Fibroblast of lung (primary cell): ENCODE results near the gene GPR180. TPM values are rescaled to one million over a fixed set of nuclear protein-coding genes. Genes with fewer than 3 reads are reported as not detected.
"Not testable (repeated sequence)": the region's sequence is repeated elsewhere in the genome, so short reads cannot be mapped to it uniquely, and the experiment has no call there.

ENCODE experiments used
- DNase-seq, 2 donors: peaks; one replicate each; pipeline versions ENCODE4 v3.0.0 to v3.0.0-alpha.2; 2010; ENCODE audit warnings: low read depth in 2 of 2
- H2AFZ ChIP-seq: 2 replicates; pipeline ENCODE4 v1.5.1; 2012; ENCODE audit warnings: low read length, control low read depth, inconsistent platforms
- H3K27ac ChIP-seq: 2 replicates; pipeline ENCODE4 v1.5.1; 2011; ENCODE audit warnings: low read length, control low read depth; ENCODE audit not compliant: insufficient read depth
- H3K27me3 ChIP-seq: 2 replicates; pipeline ENCODE4 v1.5.1; 2011; ENCODE audit warnings: mild to moderate bottlenecking, low read length; ENCODE audit not compliant: control insufficient read depth, insufficient read depth
- H3K36me3 ChIP-seq: 2 replicates; pipeline ENCODE4 v1.5.1; 2011; ENCODE audit warnings: low read length; ENCODE audit not compliant: control insufficient read depth, insufficient read depth
- H3K4me1 ChIP-seq: 2 replicates; pipeline ENCODE4 v1.5.1; 2011; ENCODE audit warnings: low read length; ENCODE audit not compliant: control insufficient read depth, insufficient read depth; ENCODE audit errors: extremely low read depth
- H3K4me2 ChIP-seq: 2 replicates; pipeline ENCODE4 v1.5.1; 2011; ENCODE audit warnings: low read length, control low read depth; ENCODE audit not compliant: insufficient read depth; ENCODE audit errors: extremely low read depth
- H3K4me3 ChIP-seq, 4 experiments: fragments of 200-600 bp in 1 of 4; sonication (generic) in 1 of 4; replicated peaks in 1 of 4; 2 replicates each; pipeline ENCODE4 v1.5.1; 2011 to 2016; ENCODE audit warnings: low read length in 4 of 4, low read depth in 3 of 4, mild to moderate bottlenecking in 3 of 4, control low read depth in 2 of 4, inconsistent platforms in 1 of 4, mixed read lengths in 1 of 4; ENCODE audit not compliant: insufficient read depth in 1 of 4; ENCODE audit errors: control extremely low read depth in 1 of 4
- H3K79me2 ChIP-seq: 2 replicates; pipeline ENCODE4 v1.5.1; 2012; ENCODE audit warnings: mild to moderate bottlenecking, low read length, inconsistent platforms; ENCODE audit not compliant: control insufficient read depth, insufficient read depth
- H3K9ac ChIP-seq: 2 replicates; pipeline ENCODE4 v1.5.1; 2011; ENCODE audit warnings: mild to moderate bottlenecking, low read length, control low read depth; ENCODE audit not compliant: insufficient read depth
- H3K9me3 ChIP-seq: 2 replicates; pipeline ENCODE4 v1.5.1; 2012; ENCODE audit warnings: low read depth, low read length; ENCODE audit not compliant: control insufficient read depth, insufficient read depth
- H4K20me1 ChIP-seq: 2 replicates; pipeline ENCODE4 v1.5.1; 2011; ENCODE audit warnings: low read length; ENCODE audit not compliant: control insufficient read depth, insufficient read depth; ENCODE audit errors: extremely low read depth
- EZH2 ChIP-seq: IDR thresholded peaks from 2 replicates; pipeline ENCODE4 v1.5.1; 2012; ENCODE audit warnings: low read length, control low read depth, mild to moderate bottlenecking; ENCODE audit errors: missing control alignments
- polyA plus RNA-seq, 2 donors: library from polyadenylated mRNA; depleted of rRNA in 1 of 2; stranded (reverse) in 1 of 2; unstranded in 1 of 2; fragments of >200 nt; gene quantifications; 2 replicates each; pipeline ENCODE4 v1.2.1, GENCODE V29; 2011 to 2012; ENCODE audit warnings: missing spikeins in 1 of 2
- total RNA-seq: library from RNA; depleted of rRNA; stranded (reverse); fragments of >200 nt; gene quantifications from 2 replicates; pipeline ENCODE4 v1.2.1, GENCODE V29; 2014
- TF ChIP-seq, protein P1 (sequence below), 2 donors: IDR thresholded peaks in 1 of 2; conservative IDR thresholded peaks in 1 of 2; 1 replicate in 1 of 2; 2 replicates in 1 of 2; pipeline ENCODE4 v1.5.1; 2011 to 2012; ENCODE audit warnings: low read length in 2 of 2, control low read depth in 1 of 2, inconsistent platforms in 1 of 2, low read depth in 1 of 2, mild to moderate bottlenecking in 1 of 2

The GPR180 gene
- total and polyA plus RNA-seq, 2 donors (not counting 1 experiment from before 2014, with no cell fraction given), result 9.0 to 12.1 TPM

DNA sequence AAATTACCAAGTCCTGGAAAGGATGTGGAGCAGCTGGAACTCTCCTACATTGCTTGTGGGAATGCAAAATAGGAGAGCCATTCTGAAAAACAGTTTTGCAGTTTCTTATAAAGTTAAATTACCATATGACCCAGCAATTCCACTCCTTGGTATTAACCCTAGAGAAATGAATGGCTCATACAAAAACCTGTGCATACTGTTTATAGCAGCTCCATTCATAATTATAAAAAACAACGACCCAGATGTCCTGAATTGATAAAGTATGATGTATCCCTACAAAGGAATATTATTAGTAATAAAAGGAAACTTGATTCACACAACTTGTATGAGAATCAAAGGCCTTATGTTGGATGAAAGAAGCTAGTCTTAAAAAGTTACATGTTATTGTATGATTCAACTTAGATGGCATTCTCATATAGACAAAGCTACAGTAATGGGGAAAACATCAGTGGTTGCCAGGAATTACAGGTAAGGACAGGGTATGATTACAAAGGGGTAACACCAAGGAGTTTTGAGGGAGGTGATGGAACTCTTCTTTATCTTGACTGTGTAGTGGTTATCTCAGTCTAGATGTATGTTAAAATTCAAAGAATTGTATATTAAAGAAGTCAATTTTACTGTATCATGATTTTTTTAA, 35.4 kb downstream of the GPR180 start:
- no peaks in the 10 kb centered on the region for H3K36me3 ChIP-seq
- TF ChIP-seq, protein P1, sequence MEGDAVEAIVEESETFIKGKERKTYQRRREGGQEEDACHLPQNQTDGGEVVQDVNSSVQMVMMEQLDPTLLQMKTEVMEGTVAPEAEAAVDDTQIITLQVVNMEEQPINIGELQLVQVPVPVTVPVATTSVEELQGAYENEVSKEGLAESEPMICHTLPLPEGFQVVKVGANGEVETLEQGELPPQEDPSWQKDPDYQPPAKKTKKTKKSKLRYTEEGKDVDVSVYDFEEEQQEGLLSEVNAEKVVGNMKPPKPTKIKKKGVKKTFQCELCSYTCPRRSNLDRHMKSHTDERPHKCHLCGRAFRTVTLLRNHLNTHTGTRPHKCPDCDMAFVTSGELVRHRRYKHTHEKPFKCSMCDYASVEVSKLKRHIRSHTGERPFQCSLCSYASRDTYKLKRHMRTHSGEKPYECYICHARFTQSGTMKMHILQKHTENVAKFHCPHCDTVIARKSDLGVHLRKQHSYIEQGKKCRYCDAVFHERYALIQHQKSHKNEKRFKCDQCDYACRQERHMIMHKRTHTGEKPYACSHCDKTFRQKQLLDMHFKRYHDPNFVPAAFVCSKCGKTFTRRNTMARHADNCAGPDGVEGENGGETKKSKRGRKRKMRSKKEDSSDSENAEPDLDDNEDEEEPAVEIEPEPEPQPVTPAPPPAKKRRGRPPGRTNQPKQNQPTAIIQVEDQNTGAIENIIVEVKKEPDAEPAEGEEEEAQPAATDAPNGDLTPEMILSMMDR (conservative IDR thresholded peaks at IDR 0.05 in 1 of 2, IDR thresholded peaks at IDR 0.05 in 1 of 2; ENCODE audit: low read depth in 1 of 2, low read length in 2 of 2), result no peak
- no peak for TF ChIP-seq EZH2
- no peak overlapping the region for H3K27ac ChIP-seq
- H3K9ac ChIP-seq, result no peak overlapping the region
- no peaks in the 10 kb centered on the region for H3K79me2 ChIP-seq
- DNase-seq, result no peak
- no peaks in the 10 kb centered on the region for H3K27me3 ChIP-seq
- H3K4me1 ChIP-seq, result peaks cover 5% of the 10 kb centered on the region
- no peaks in the 10 kb centered on the region for H4K20me1 ChIP-seq
- no peak overlapping the region for H3K4me2 ChIP-seq
- H2AFZ ChIP-seq, result no peak overlapping the region
- H3K4me3 ChIP-seq, result no peak overlapping the region
- H3K9me3 ChIP-seq, result no peaks in the 10 kb centered on the region

DNA sequence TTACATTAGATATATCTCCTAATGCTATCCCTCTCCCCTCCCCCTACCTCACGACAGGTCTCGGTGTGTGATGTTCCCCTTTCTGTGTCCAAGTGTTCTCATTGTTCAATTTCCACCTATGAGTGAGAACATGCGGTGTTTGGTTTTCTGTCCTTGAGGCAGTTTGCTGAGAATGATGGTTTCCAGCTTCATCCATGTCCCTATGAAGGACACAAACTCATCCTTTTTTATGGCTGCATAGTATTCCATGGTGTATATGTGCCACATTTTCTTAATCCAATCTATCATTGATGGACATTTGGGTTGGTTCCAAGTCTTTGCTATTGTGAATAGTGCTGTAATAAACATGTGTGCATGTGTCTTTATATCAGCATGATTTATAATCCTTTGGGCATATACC, 36.0 kb downstream of the GPR180 start:
- not testable (repeated sequence) for H4K20me1 ChIP-seq, H3K36me3 ChIP-seq, H3K4me3 ChIP-seq, H3K4me1 ChIP-seq, H3K27ac ChIP-seq, H2AFZ ChIP-seq, H3K9me3 ChIP-seq, H3K9ac ChIP-seq, H3K27me3 ChIP-seq, H3K79me2 ChIP-seq, H3K4me2 ChIP-seq, DNase-seq

DNA sequence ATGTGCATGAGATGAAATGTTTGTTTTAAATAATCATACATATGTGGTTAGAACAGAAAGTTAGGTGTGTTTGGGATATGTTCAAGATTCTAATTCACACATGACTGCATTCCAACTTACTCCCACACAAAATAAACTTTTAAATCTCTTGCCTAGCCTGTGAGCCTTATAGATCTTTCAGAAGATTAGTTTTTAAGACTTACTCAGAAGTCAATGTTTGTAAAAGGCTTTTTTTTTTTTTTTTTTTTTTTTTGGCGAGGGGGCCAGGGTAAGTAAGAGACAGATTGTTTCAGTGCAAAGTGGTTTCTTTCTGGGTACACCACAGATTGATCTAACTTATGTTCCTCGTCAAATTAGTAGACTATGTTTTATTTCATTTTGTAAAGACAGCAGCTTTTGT, 39.1 kb downstream of the GPR180 start:
- Histone ChIP-seq H3K9ac (no peak overlapping the region), H3K79me2 (no peaks in the 10 kb centered on the region), H3K4me2 (no peak overlapping the region)

DNA sequence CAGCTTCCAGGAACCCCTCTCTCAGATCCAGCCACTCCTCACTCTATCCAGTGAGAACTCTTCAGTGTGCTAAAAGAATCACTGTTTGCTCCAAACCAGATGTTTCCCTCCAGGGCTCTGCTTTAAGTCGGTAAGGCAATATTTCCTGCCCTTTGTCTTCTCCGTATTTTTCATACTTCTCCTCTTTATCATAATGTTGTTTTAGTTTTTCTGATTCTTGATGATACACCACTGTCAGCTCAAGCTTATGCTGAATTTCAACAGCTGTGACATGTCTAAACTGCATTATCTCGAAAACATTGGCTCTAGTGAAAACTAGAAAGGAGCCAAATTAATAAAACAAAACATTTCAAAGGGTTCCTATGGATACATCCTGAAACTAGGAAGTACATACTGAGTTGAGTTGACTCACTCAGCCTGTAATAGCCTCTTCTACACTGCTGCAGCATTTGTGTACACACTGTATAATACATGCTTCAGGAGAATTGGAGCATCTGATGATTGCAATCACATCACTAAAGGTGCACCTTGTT, 39.8 kb downstream of the GPR180 start:
- Histone ChIP-seq H3K27me3 (no peaks in the 10 kb centered on the region), H3K36me3 (no peaks in the 10 kb centered on the region), H3K4me2 (peak overlapping the region; percentile 75), H3K4me3 (peak overlapping the region in 1 of 4 experiments; percentile 36), H4K20me1 (no peaks in the 10 kb centered on the region), H2AFZ (peak overlapping the region; percentile 25), H3K4me1 (peaks cover 6% of the 10 kb centered on the region), H3K79me2 (no peaks in the 10 kb centered on the region), H3K9ac (no peak overlapping the region), H3K27ac (peak overlapping the region; percentile 63), H3K9me3 (no peaks in the 10 kb centered on the region)
- peak; percentile 76 to 89 for DNase-seq
- TF ChIP-seq EZH2, result no peak
- TF ChIP-seq, protein P1 (conservative IDR thresholded peaks at IDR 0.05 in 1 of 2, IDR thresholded peaks at IDR 0.05 in 1 of 2; ENCODE audit: low read depth in 1 of 2, low read length in 2 of 2), result no peak

More for the DNA sequence above, 39.1 kb downstream of the GPR180 start:
- H3K4me3 ChIP-seq, result no peak overlapping the region
- DNase-seq, result peak in 1 of 2 donors; percentile 71
- H3K27me3 ChIP-seq, result no peaks in the 10 kb centered on the region
- H3K36me3 ChIP-seq, result no peaks in the 10 kb centered on the region
- no peak for TF ChIP-seq EZH2
- peaks cover 6% of the 10 kb centered on the region for H3K4me1 ChIP-seq
- no peaks in the 10 kb centered on the region for H3K9me3 ChIP-seq
- no peak overlapping the region for H2AFZ ChIP-seq
- no peak overlapping the region for H3K27ac ChIP-seq
- H4K20me1 ChIP-seq, result no peaks in the 10 kb centered on the region
